ENCODE results near the gene RBM8A.
A peak's percentile ranks its signal among the peaks of the same experiment; 100 is the strongest.

Gene RBM8A

GRCh38 chr1:145916745-145917144 is 10.5 kb downstream of the RBM8A start:
- H3K27me3 Mint-ChIP-seq = no peaks in the 10 kb centered on the region
- peak overlapping the region; percentile 96 for H3K4me3 Mint-ChIP-seq
- H3K4me1 Mint-ChIP-seq = peaks cover 38% of the 10 kb centered on the region
- no peaks in the 10 kb centered on the region for H3K9me3 Mint-ChIP-seq
- peak overlapping the region; percentile 76 for H3K27ac Mint-ChIP-seq
- peaks cover 31% of the 10 kb centered on the region for H3K36me3 Mint-ChIP-seq (ENCODE audit: low read depth)
- ATAC-seq (no peak), DNase-seq (no peak)

GRCh38 chr1:145912128-145912641 is 15.1 kb downstream of the RBM8A start:
- Mint-ChIP-seq H3K27ac (no peak overlapping the region), H3K36me3 (ENCODE audit: low read depth) (peaks cover 32% of the 10 kb centered on the region), H3K27me3 (no peaks in the 10 kb centered on the region), H3K4me1 (peaks cover 10% of the 10 kb centered on the region), H3K4me3 (no peak overlapping the region), H3K9me3 (no peaks in the 10 kb centered on the region)
- DNase-seq = no peak
- no peak for ATAC-seq

- H3K27me3 Mint-ChIP-seq = no peaks in the 10 kb centered on the region
- H3K36me3 Mint-ChIP-seq (ENCODE audit: low read depth) = peaks cover 14% of the 10 kb centered on the region
- no peak overlapping the region for H3K27ac Mint-ChIP-seq
- H3K9me3 Mint-ChIP-seq = no peaks in the 10 kb centered on the region
- DNase-seq = no peak
- no peak overlapping the region for H3K4me3 Mint-ChIP-seq
- ATAC-seq = no peak
- no peaks in the 10 kb centered on the region for H3K4me1 Mint-ChIP-seq
Observed at GRCh38 chr1:145908653-145909052, 18.6 kb downstream of the RBM8A start.

GRCh38 chr1:145906954-145907753 is 20.1 kb downstream of the RBM8A start:
- no peak for ATAC-seq

GRCh38 chr1:145901312-145902021 is 25.8 kb downstream of the RBM8A start:
- DNase-seq = no peak
- no peak overlapping the region for H3K4me3 Mint-ChIP-seq
- no peak for ATAC-seq
- H3K36me3 Mint-ChIP-seq (ENCODE audit: low read depth) = peaks cover 5% of the 10 kb centered on the region
- H3K27me3 Mint-ChIP-seq = no peaks in the 10 kb centered on the region
- no peak overlapping the region for H3K27ac Mint-ChIP-seq
- no peaks in the 10 kb centered on the region for H3K9me3 Mint-ChIP-seq
- H3K4me1 Mint-ChIP-seq = no peaks in the 10 kb centered on the region

More at GRCh38 chr1:145906954-145907753, 20.1 kb downstream of the RBM8A start:
- no peak overlapping the region for H3K4me3 Mint-ChIP-seq
- DNase-seq = no peak
- H3K36me3 Mint-ChIP-seq (ENCODE audit: low read depth) = peaks cover 10% of the 10 kb centered on the region
- H3K4me1 Mint-ChIP-seq = no peaks in the 10 kb centered on the region
- no peak overlapping the region for H3K27ac Mint-ChIP-seq
- H3K9me3 Mint-ChIP-seq = no peaks in the 10 kb centered on the region
- H3K27me3 Mint-ChIP-seq = no peaks in the 10 kb centered on the region

- Mint-ChIP-seq H3K9me3 (no peaks in the 10 kb centered on the region), H3K27me3 (no peaks in the 10 kb centered on the region), H3K36me3 (ENCODE audit: low read depth) (peaks cover 5% of the 10 kb centered on the region), H3K27ac (no peak overlapping the region), H3K4me1 (no peaks in the 10 kb centered on the region), H3K4me3 (no peak overlapping the region)
- DNase-seq (no peak), ATAC-seq (no peak)
Observed at GRCh38 chr1:145898756-145899155, 28.5 kb downstream of the RBM8A start.

GRCh38 chr1:145897969-145898368 is 29.3 kb downstream of the RBM8A start:
- DNase-seq = no peak
- H3K4me1 Mint-ChIP-seq = no peaks in the 10 kb centered on the region

DNA sequence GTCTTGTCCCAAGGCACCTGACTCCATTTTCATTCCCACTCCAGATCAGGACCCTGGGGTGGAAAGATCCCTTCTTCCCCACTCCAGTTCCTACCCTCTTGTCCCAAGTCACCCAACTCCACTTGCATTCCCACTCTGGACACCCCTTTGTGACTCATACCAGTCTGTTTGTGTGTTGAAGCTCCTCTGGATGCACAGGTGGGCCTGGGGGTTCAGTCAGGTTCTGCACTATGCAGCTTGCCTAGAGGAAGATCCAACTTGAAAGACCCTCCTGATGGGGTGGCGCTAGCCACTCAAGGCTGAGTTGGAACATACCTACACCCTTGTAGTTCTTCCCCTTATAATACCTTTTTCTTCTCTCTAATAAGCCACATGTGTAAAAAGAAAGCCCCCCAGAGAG is 31.8 kb downstream of the RBM8A start:
- Mint-ChIP-seq H3K4me1 (no peaks in the 10 kb centered on the region), H3K36me3 (ENCODE audit: low read depth) (peaks cover 5% of the 10 kb centered on the region), H3K27me3 (no peaks in the 10 kb centered on the region), H3K9me3 (no peaks in the 10 kb centered on the region), H3K27ac (no peak overlapping the region), H3K4me3 (no peak overlapping the region)
- ATAC-seq (no peak), DNase-seq (no peak)

More at GRCh38 chr1:145897969-145898368, 29.3 kb downstream of the RBM8A start:
- ATAC-seq = no peak
- Mint-ChIP-seq H3K27me3 (no peaks in the 10 kb centered on the region), H3K4me3 (no peak overlapping the region), H3K27ac (no peak overlapping the region), H3K36me3 (ENCODE audit: low read depth) (peaks cover 5% of the 10 kb centered on the region), H3K9me3 (no peaks in the 10 kb centered on the region)

GRCh38 chr1:145893306-145894055 is 33.8 kb downstream of the RBM8A start:
- DNase-seq (no peak), ATAC-seq (no peak)
- H3K36me3 Mint-ChIP-seq (ENCODE audit: low read depth) = peaks cover 2% of the 10 kb centered on the region
- no peaks in the 10 kb centered on the region for H3K4me1 Mint-ChIP-seq
- H3K4me3 Mint-ChIP-seq = no peak overlapping the region
- no peaks in the 10 kb centered on the region for H3K9me3 Mint-ChIP-seq
- H3K27ac Mint-ChIP-seq = no peak overlapping the region
- H3K27me3 Mint-ChIP-seq = no peaks in the 10 kb centered on the region

GRCh38 chr1:145892486-145893087 is 34.7 kb downstream of the RBM8A start:
- Mint-ChIP-seq H3K4me1 (no peaks in the 10 kb centered on the region), H3K4me3 (no peak overlapping the region), H3K36me3 (ENCODE audit: low read depth) (no peaks in the 10 kb centered on the region), H3K27me3 (no peaks in the 10 kb centered on the region), H3K27ac (no peak overlapping the region), H3K9me3 (no peaks in the 10 kb centered on the region)
- ATAC-seq (no peak), DNase-seq (no peak)

GRCh38 chr1:145891587-145892485 is 35.4 kb downstream of the RBM8A start:
- H3K9me3 Mint-ChIP-seq = no peaks in the 10 kb centered on the region
- peak; percentile 45 for ATAC-seq
- H3K27ac Mint-ChIP-seq = no peak overlapping the region
- peak; percentile 68 for DNase-seq
- H3K4me3 Mint-ChIP-seq = no peak overlapping the region
- no peaks in the 10 kb centered on the region for H3K36me3 Mint-ChIP-seq (ENCODE audit: low read depth)
- peaks cover under 1% of the 10 kb centered on the region for H3K27me3 Mint-ChIP-seq
- peaks cover 1% of the 10 kb centered on the region for H3K4me1 Mint-ChIP-seq

- peaks cover 6% of the 10 kb centered on the region for H3K4me1 Mint-ChIP-seq
- no peak overlapping the region for H3K4me3 Mint-ChIP-seq
- H3K36me3 Mint-ChIP-seq (ENCODE audit: low read depth) = no peaks in the 10 kb centered on the region
- ATAC-seq (no peak), DNase-seq (no peak)
- H3K27ac Mint-ChIP-seq = no peak overlapping the region
- H3K27me3 Mint-ChIP-seq = peaks cover 2% of the 10 kb centered on the region
- H3K9me3 Mint-ChIP-seq = no peaks in the 10 kb centered on the region
Observed at GRCh38 chr1:145891143-145891542, 36.1 kb downstream of the RBM8A start.

DNA sequence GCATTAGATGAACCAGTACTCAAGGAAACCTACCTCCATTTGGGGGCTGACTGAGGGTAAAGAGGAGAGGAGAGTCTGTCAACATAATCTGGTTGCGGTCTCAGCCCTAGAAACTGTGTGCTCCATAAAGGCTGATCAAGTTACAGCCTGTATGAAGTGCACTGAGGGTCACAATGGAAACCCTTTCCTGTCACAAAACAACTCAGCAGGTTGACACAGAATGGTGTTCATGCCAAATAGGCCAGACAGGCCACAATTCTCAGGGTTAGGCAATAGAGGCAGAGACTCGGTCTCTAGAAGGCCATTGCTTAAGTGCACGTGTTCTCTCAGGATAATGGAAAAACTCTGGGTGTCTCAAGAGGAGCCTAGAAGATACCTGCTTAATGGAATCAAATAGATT is 37.6 kb downstream of the RBM8A start:
- Mint-ChIP-seq H3K9me3 (no peaks in the 10 kb centered on the region), H3K27me3 (peaks cover 9% of the 10 kb centered on the region), H3K27ac (no peak overlapping the region), H3K36me3 (ENCODE audit: low read depth) (no peaks in the 10 kb centered on the region), H3K4me1 (peaks cover 16% of the 10 kb centered on the region), H3K4me3 (no peak overlapping the region)
- DNase-seq (no peak), ATAC-seq (no peak)
